Measurements from ENCODE around the gene SCART1. TPM values are rescaled to one million over a fixed set of nuclear protein-coding genes. Genes with fewer than 3 reads are reported as not detected.
"Not testable (repeated sequence)": the region's sequence is repeated elsewhere in the genome, so short reads cannot be mapped to it uniquely, and the experiment has no call there.

Gene SCART1
- total and polyA plus RNA-seq, 2 donors (not counting 1 experiment from before 2014, with no cell fraction given), result 0.84 to 2.5 TPM

DNA sequence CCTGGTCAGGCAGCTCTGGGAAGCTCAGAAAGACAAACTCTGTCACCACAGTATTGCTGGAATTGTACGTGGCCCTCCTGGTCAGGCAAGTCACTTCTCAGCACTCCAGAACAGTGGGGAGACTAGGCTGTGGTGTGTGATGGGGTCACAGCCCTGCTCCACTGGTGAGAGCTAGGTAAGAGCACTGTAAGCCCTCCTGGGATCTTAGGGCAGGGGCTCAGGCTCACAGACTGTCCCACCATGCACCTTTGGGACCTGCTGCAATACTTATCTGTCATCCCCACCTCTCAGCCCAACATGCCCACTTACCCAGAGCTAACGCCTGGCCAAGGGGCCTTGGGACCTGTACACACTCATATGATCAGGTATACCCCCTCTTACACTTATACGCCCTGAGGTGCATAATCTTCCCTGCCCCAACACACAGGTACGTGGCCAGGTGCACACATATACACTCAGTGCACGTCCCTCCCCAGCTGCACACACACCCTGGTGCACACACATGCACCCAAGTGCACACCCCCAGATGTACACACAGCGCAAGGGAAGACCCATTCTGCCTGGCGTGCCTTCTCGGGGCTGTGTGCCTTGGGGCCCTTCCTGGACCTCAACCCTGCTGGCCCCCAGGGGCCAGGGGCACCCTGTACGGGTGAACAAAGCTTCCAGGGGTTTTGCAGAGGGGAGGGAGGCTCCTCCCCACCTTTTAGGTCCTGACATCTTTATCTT lies 21.7 kb upstream of the SCART1 start:
- not testable (repeated sequence) for H4K20me1 ChIP-seq (ENCODE audit: control insufficient read depth, extremely low read depth, insufficient read depth, low read length); H3K9me3 ChIP-seq (ENCODE audit: control insufficient read depth, insufficient read depth, low read depth, low read length); H3K79me2 ChIP-seq (ENCODE audit: control insufficient read depth, insufficient read depth, low read length); H3K4me3 ChIP-seq (replicated peaks in 1 of 4; ENCODE audit: control extremely low read depth in 1 of 4, insufficient read depth in 1 of 4, low read depth in 3 of 4, low read length in 4 of 4); H3K27ac ChIP-seq (ENCODE audit: insufficient read depth, low read length); H3K4me2 ChIP-seq (ENCODE audit: extremely low read depth, insufficient read depth, low read length); H2AFZ ChIP-seq (ENCODE audit: low read length); H3K27me3 ChIP-seq (ENCODE audit: control insufficient read depth, insufficient read depth, low read length); DNase-seq (ENCODE audit: low read depth in 2 of 2); H3K9ac ChIP-seq (ENCODE audit: insufficient read depth, low read length); H3K4me1 ChIP-seq (ENCODE audit: control insufficient read depth, extremely low read depth, insufficient read depth, low read length); H3K36me3 ChIP-seq (ENCODE audit: control insufficient read depth, insufficient read depth, low read length)

- not testable (repeated sequence) for H3K4me2 ChIP-seq (ENCODE audit: extremely low read depth, insufficient read depth, low read length); H3K9me3 ChIP-seq (ENCODE audit: control insufficient read depth, insufficient read depth, low read depth, low read length); H3K36me3 ChIP-seq (ENCODE audit: control insufficient read depth, insufficient read depth, low read length); H4K20me1 ChIP-seq (ENCODE audit: control insufficient read depth, extremely low read depth, insufficient read depth, low read length); H3K4me3 ChIP-seq (replicated peaks in 1 of 4; ENCODE audit: control extremely low read depth in 1 of 4, insufficient read depth in 1 of 4, low read depth in 3 of 4, low read length in 4 of 4); H3K27ac ChIP-seq (ENCODE audit: insufficient read depth, low read length); H3K79me2 ChIP-seq (ENCODE audit: control insufficient read depth, insufficient read depth, low read length); H3K27me3 ChIP-seq (ENCODE audit: control insufficient read depth, insufficient read depth, low read length); H3K9ac ChIP-seq (ENCODE audit: insufficient read depth, low read length); DNase-seq (ENCODE audit: low read depth in 2 of 2); H2AFZ ChIP-seq (ENCODE audit: low read length); H3K4me1 ChIP-seq (ENCODE audit: control insufficient read depth, extremely low read depth, insufficient read depth, low read length)
Measured at GRCh38 chr10:133432789-133433188, 21.0 kb upstream of the SCART1 start.

- Histone ChIP-seq H3K4me1 (ENCODE audit: control insufficient read depth, extremely low read depth, insufficient read depth, low read length) (no peaks in the 10 kb centered on the region), H3K4me3 (replicated peaks in 1 of 4; ENCODE audit: control extremely low read depth in 1 of 4, insufficient read depth in 1 of 4, low read depth in 3 of 4, low read length in 4 of 4) (no peak overlapping the region), H3K79me2 (ENCODE audit: control insufficient read depth, insufficient read depth, low read length) (no peaks in the 10 kb centered on the region), H4K20me1 (ENCODE audit: control insufficient read depth, extremely low read depth, insufficient read depth, low read length) (no peaks in the 10 kb centered on the region), H3K4me2 (ENCODE audit: extremely low read depth, insufficient read depth, low read length) (no peak overlapping the region), H3K27me3 (ENCODE audit: control insufficient read depth, insufficient read depth, low read length) (no peaks in the 10 kb centered on the region), H3K27ac (ENCODE audit: insufficient read depth, low read length) (no peak overlapping the region), H3K9ac (ENCODE audit: insufficient read depth, low read length) (no peak overlapping the region), H3K9me3 (ENCODE audit: control insufficient read depth, insufficient read depth, low read depth, low read length) (no peaks in the 10 kb centered on the region), H3K36me3 (ENCODE audit: control insufficient read depth, insufficient read depth, low read length) (no peaks in the 10 kb centered on the region), H2AFZ (ENCODE audit: low read length) (no peak overlapping the region)
- DNase-seq (ENCODE audit: low read depth in 2 of 2), result no peak
- TF ChIP-seq EZH2 (IDR thresholded peaks at IDR 0.05; ENCODE audit: low read length, missing control alignments) (no peak), CTCF (conservative IDR thresholded peaks at IDR 0.05 in 1 of 2, IDR thresholded peaks at IDR 0.05 in 1 of 2; ENCODE audit: low read depth in 1 of 2, low read length in 2 of 2) (peak in 1 of 2 donors; percentile 7)
Measured at GRCh38 chr10:133438711-133439273, 15.0 kb upstream of the SCART1 start.

Measured in fibroblast of lung (primary cell).